HepG2 (cell line): ENCODE data around the gene BIRC7. TPM values are rescaled to one million over a fixed set of nuclear protein-coding genes. Genes with fewer than 3 reads are reported as not detected.

Source experiments
- ATF3 ChIP-seq: sonication (generic); formaldehyde crosslinking; IDR thresholded peaks from 2 replicates; pipeline ENCODE4 v1.4.0; 2020; ENCODE audit warnings: missing genetic modification reagents
- EED ChIP-seq: sonication (generic); formaldehyde crosslinking; IDR thresholded peaks from 2 replicates; pipeline ENCODE4 v1.5.0; 2020; ENCODE audit warnings: mild to moderate bottlenecking, missing genetic modification reagents
- FOSL2 ChIP-seq: sonication (generic); formaldehyde crosslinking; IDR thresholded peaks from 2 replicates; pipeline ENCODE4 v1.4.0; 2020; ENCODE audit warnings: missing genetic modification reagents
- GATAD1 ChIP-seq: IDR thresholded peaks from 2 replicates; pipeline ENCODE4 v1.6.1; 2016; ENCODE audit warnings: missing genetic modification reagents, missing compliant biosample characterization
- GMEB1 ChIP-seq: sonication (generic); formaldehyde crosslinking; IDR thresholded peaks from 2 replicates; pipeline ENCODE4 v1.5.1; 2020; ENCODE audit warnings: missing genetic modification reagents, mild to moderate bottlenecking, borderline replicate concordance
- GTF2F1 ChIP-seq: fragments of 150-350 bp; IDR thresholded peaks from 2 replicates; pipeline ENCODE4 v1.6.1; 2014; ENCODE audit warnings: low read length
- HOXA5 ChIP-seq: sonication (generic); formaldehyde crosslinking; IDR thresholded peaks from 2 replicates; pipeline ENCODE4 v1.4.0; 2020; ENCODE audit warnings: missing genetic modification reagents
- NFIC ChIP-seq: IDR thresholded peaks from 2 replicates; pipeline ENCODE4 v1.6.1; 2012; ENCODE audit warnings: mild to moderate bottlenecking, low read length, inconsistent platforms
- PCBP1 ChIP-seq: fragments of 200-400 bp; formaldehyde crosslinking; IDR thresholded peaks from 2 replicates; pipeline ENCODE4 v1.6.1; 2017; ENCODE audit warnings: mild to moderate bottlenecking, low read depth, low read length, borderline replicate concordance
- POLR2A ChIP-seq, 2 experiments: IDR thresholded peaks; 2 replicates each; pipeline ENCODE4 v1.6.1; 2011; ENCODE audit warnings: low read depth in 2 of 2, low read length in 2 of 2, mild to moderate bottlenecking in 1 of 2, moderate library complexity in 1 of 2; ENCODE audit not compliant: insufficient read depth in 1 of 2
- SIN3A ChIP-seq: IDR thresholded peaks from 2 replicates; pipeline ENCODE4 v1.6.1; 2011; ENCODE audit warnings: low read depth, mild to moderate bottlenecking, control low read depth, low read length, borderline replicate concordance
- SOX5 ChIP-seq: IDR thresholded peaks from 2 replicates; pipeline ENCODE4 v1.6.1; 2016; ENCODE audit warnings: borderline replicate concordance
- SP5 ChIP-seq: IDR thresholded peaks from 2 replicates; pipeline ENCODE4 v1.6.1; 2016; ENCODE audit warnings: low read depth, borderline replicate concordance
- UBTF ChIP-seq: sonication (generic); formaldehyde crosslinking; IDR thresholded peaks from 2 replicates; pipeline ENCODE4 v1.4.0; 2020; ENCODE audit warnings: mild to moderate bottlenecking, missing genetic modification reagents
- XBP1 ChIP-seq: sonication (generic); formaldehyde crosslinking; IDR thresholded peaks from 2 replicates; pipeline ENCODE4 v1.5.0; 2020; ENCODE audit warnings: missing genetic modification reagents
- ZFP36L1 ChIP-seq: sonication (generic); formaldehyde crosslinking; IDR thresholded peaks from 2 replicates; pipeline ENCODE4 v1.8.0; 2022; ENCODE audit warnings: mild to moderate bottlenecking, missing genetic modification reagents, moderate library complexity
- ZGPAT ChIP-seq: IDR thresholded peaks from 2 replicates; pipeline ENCODE4 v1.6.1; 2016; ENCODE audit warnings: mild to moderate bottlenecking
- ZNF121 ChIP-seq: sonication (generic); formaldehyde crosslinking; IDR thresholded peaks from 2 replicates; pipeline ENCODE4 v1.5.0; 2020; ENCODE audit warnings: mild to moderate bottlenecking, missing genetic modification reagents
- ZNF143 ChIP-seq: sonication (generic); formaldehyde crosslinking; IDR thresholded peaks from 2 replicates; pipeline ENCODE4 v1.4.0; 2020; ENCODE audit warnings: missing genetic modification reagents
- ZNF160 ChIP-seq: sonication (generic); formaldehyde crosslinking; IDR thresholded peaks from 2 replicates; pipeline ENCODE4 v1.8.0; 2022; ENCODE audit warnings: mild to moderate bottlenecking, inconsistent platforms, missing genetic modification reagents
- ZNF235 ChIP-seq: sonication (generic); formaldehyde crosslinking; IDR thresholded peaks from 2 replicates; pipeline ENCODE4 v1.8.1; 2023; ENCODE audit warnings: mild to moderate bottlenecking, missing genetic modification reagents, borderline replicate concordance
- ZNF496 ChIP-seq: sonication (generic); formaldehyde crosslinking; IDR thresholded peaks from 2 replicates; pipeline ENCODE4 v1.8.1; 2023; ENCODE audit warnings: mild to moderate bottlenecking, moderate library complexity, missing genetic modification reagents; ENCODE audit not compliant: insufficient replicate concordance
- ZNF530 ChIP-seq: sonication (generic); formaldehyde crosslinking; IDR thresholded peaks from 2 replicates; pipeline ENCODE4 v1.5.0; 2020; ENCODE audit warnings: low read depth, mild to moderate bottlenecking, missing genetic modification reagents
- ZNF713 ChIP-seq: sonication (generic); formaldehyde crosslinking; IDR thresholded peaks from 2 replicates; pipeline ENCODE4 v1.4.0; 2020; ENCODE audit warnings: mild to moderate bottlenecking, missing genetic modification reagents
- ZNF766 ChIP-seq: sonication (generic); formaldehyde crosslinking; IDR thresholded peaks from 2 replicates; pipeline ENCODE4 v1.5.0; 2020; ENCODE audit warnings: missing genetic modification reagents, borderline replicate concordance
- ZNF850 ChIP-seq: sonication (generic); formaldehyde crosslinking; conservative IDR thresholded peaks from 2 replicates; pipeline ENCODE4 v1.9.0; 2021; ENCODE audit warnings: mild to moderate bottlenecking, missing genetic modification reagents
- polyA plus RNA-seq, 8 experiments: library from polyadenylated mRNA; depleted of rRNA in 3 of 8; stranded (reverse) in 7 of 8; unstranded in 1 of 8; fragments of >200 nt; fragmentation: Illumina TruSeq in 4 of 8; extraction: Trizol in 4 of 8; gene quantifications; 2 replicates each; pipeline versions ENCODE4 v1.2.1 to v1.2.3, GENCODE V29; 2011 to 2016; ENCODE audit warnings: low read depth in 4 of 8, missing spikeins in 1 of 8, mixed read lengths in 1 of 8; ENCODE audit not compliant: insufficient read depth in 1 of 8
- total RNA-seq, 5 experiments: library from RNA; depleted of rRNA; stranded (reverse); fragments of >200 nt; fragmentation: Illumina TruSeq; extraction: Trizol; gene quantifications; 2 replicates each; pipeline ENCODE4 v1.2.3, GENCODE V29; 2016; ENCODE audit warnings: low read depth in 1 of 5

BIRC7 gene
- total and polyA plus RNA-seq, 2 of the 13 experiments (the other 11 are each of a cell fraction or from before 2014, with no cell fraction given) = 0.27 to 5.1 TPM

- TF ChIP-seq GMEB1 (CRISPR knock-in tag) = no peak
- no peak; the same call in 1 of the 2 replicates for TF ChIP-seq SOX5 (CRISPR knock-in tag)
- TF ChIP-seq GTF2F1 = no peak
- 0 out of 2 replicates have a peak, but pooled peaks have one; percentile 64 for TF ChIP-seq PCBP1
- TF ChIP-seq ZGPAT (CRISPR knock-in tag) = no peak
- 0 out of 2 replicates have a peak, but pooled peaks have one; percentile 19 for TF ChIP-seq HOXA5 (CRISPR knock-in tag)
- peak; percentile 61 for TF ChIP-seq GATAD1
- no peak for TF ChIP-seq ZNF121
- TF ChIP-seq ZNF766 (CRISPR knock-in tag) = no peak
- TF ChIP-seq NFIC = no peak
- peak in 1 of 2 experiments; percentile 78; a peak in 2 of 4 replicates for TF ChIP-seq POLR2A (IDR thresholded peaks at IDR 0.05; ENCODE audit: insufficient read depth in 1 of 2, low read depth in 2 of 2, low read length in 2 of 2)
- TF ChIP-seq ZNF235 = peak; percentile 47; the same call in 1 of the 2 replicates
- no peak for TF ChIP-seq ZNF713 (CRISPR knock-in tag)
- TF ChIP-seq ZNF850 (CRISPR knock-in tag) = no peak
- no peak for TF ChIP-seq ZNF530 (CRISPR knock-in tag)
- TF ChIP-seq EED = peak; percentile 23; the same call in 1 of the 2 replicates
- TF ChIP-seq SIN3A = no peak
- no peak for TF ChIP-seq ZNF496 (CRISPR knock-in tag)
- TF ChIP-seq ZNF160 (CRISPR knock-in tag) = peak; percentile 41; the same call in 1 of the 2 replicates
- peak; percentile 96 for TF ChIP-seq FOSL2 (CRISPR knock-in tag)
- TF ChIP-seq UBTF (CRISPR knock-in tag) = no peak
- TF ChIP-seq ZFP36L1 (CRISPR knock-in tag) = peak; percentile 92; the same call in 1 of the 2 replicates
- peak; percentile 40; the same call in 1 of the 2 replicates for TF ChIP-seq ZNF143 (CRISPR knock-in tag)
- 0 out of 2 replicates have a peak, but pooled peaks have one; percentile 8 for TF ChIP-seq SP5
- no peak for TF ChIP-seq XBP1
- peak; percentile 85 for TF ChIP-seq ATF3 (CRISPR knock-in tag)
Measured at GRCh38 chr20:63273635-63274380, 38.1 kb downstream of the BIRC7 start (continued).
